HG02763 (cell line): ENCODE data around the gene FBXL20.
"Not testable (repeated sequence)": the region's sequence is repeated elsewhere in the genome, so short reads cannot be mapped to it uniquely, and the experiment has no call there.

Source experiments
- ATAC-seq: cut with Tn5 transposase; IDR thresholded peaks from one replicate; pipeline ENCODE4 v1.9.1; 2021; ENCODE audit warnings: mild to moderate bottlenecking, moderate library complexity; ENCODE audit not compliant: unreplicated experiment

The FBXL20 gene

DNA sequence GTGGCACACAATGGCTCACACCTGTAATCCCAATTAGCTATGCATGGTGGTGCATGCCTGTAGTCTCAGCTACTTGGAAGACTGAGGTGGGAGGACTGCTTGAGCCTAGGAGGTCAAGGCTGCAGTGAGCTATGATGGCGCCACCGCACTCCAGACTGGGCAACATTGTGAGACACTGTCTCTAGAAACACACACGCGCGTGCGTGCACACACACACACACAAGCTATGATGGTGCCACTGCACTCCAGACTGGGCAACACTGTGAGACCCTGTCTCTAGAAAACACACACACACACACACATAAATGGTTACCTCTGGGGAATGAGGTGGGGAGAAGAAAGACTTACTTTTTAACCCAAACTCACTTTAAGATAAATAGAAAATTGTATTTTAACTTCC is 16.4 kb downstream of the FBXL20 start:
- ATAC-seq = no peak

DNA sequence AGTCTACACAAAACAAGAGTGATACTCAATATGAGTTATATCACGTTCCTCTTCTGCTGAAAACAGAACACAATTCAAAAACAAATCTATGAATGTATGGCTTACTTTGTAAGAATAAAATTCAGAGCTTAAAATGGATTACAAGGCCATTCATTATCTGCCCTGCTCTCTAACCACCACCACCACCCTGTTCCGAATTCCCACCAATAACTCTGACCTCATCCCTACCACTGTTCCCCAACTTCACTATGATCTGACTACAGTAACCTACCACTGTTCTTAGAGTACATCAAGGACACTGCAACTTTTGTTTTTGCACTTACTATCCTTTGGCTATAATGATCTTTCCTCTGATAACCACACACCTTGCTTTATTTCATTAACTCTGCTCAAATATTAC is 21.3 kb downstream of the FBXL20 start:
- ATAC-seq = no peak

DNA sequence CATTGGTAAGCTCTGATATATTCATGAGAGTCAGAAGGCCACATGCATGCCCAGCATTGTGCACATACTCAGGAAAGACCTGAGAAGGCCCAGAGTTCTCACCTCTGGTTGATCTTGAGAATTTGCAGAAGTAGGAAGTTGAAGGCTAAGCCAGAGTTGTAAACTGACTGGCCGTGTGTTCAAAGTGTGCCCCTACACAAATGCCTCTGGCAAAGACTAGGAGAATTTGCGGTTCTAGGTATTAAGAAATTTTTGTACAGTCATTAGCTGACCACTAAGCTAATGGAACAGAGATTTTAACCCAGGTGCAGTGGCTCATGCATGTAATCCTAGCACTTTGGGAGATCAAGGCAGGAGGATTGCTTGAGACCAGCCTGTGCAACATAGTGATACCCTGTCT is 25.0 kb downstream of the FBXL20 start:
- ATAC-seq = no peak

DNA sequence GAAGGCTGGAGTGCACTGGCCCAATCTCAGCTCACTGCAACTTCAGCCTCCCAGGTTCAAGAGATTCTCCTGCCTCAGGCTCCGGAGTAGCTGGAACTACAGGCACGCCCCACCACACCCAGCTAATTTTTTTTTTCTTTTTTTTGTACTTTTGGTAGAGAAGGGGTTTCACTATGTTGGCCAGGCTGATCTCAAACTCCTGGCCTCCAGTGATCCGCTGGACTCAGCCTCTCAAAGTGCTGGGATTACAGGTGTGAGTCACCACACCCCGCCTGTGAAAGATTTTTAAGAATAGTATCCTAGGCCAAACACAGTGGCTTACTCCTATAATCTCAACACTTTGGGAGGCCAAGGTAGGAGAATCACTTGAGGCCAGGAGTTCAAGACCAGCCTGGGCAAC is 33.6 kb downstream of the FBXL20 start:
- ATAC-seq = not testable (repeated sequence)

DNA sequence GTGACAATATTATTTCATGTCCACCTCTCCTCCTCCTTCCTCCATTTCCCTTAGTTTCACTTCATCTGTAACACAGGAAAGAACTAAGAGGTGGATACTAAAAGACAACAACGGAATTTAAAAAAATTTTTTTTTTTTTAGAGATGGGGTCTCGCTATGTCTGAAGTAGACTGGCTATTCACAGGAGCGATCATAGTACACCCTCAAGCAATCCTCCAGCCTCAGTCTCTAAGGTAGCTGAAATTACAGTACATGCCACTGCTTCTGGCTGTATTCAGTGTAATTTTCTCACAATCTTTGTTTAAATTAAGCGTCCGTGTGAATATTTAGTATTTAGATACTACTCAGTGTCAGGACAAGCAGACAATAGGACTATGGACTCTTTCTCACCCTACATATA is 35.6 kb downstream of the FBXL20 start:
- no peak for ATAC-seq

DNA sequence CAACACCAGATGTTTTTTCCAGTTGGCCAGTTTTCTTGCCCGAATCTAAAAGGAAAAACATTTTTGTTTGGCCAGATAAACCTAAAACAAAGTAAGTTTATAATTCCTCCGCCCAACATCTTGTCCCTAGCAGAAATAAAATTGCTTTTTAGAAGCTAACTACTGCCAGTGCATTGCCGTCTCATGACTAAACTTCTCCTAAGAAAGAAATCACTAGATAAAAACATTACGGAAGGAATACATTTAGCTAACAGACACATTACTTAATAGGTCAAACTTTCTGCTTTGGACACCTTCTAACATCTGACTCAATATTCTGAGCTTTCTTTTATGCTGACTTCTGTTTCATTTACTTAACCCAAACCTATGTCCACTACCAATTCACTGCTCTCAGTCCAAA is 36.2 kb downstream of the FBXL20 start:
- ATAC-seq = no peak

DNA sequence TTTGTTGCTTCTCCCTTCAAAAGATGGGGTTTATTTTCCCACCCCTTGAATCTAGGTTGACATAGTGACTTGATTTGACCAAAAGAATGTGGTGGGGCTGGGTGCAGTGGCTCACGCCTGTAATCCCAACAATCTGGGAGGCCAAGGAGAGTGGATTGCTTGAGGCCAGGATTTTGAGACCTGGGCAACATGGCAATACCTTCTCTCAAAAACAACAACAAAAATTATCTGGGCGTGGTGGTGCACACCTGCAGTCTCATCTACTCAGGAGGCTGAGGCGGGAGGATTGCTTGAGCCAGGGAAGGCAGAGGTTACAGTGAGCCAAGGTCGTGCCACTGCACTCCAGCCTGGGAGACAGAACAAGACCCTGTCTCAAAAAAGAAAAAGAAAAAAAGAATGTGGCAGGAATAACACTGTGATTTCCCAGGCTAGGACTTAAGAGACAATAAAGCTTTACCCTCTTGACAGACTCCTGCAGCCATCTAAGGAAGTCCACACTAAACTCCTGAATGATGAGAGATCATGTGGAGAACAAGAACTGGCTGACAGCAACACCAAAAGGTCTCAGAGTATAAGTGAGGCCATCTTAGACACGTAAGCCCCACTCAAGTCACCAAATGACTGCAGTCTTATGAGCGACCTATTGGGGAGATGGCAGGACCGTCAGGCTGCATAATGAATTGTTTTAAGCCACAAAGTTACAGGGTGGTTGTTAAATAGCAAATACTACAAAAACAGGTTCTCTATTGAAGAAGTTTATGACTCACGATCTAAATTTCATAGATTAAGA is 37.0 kb downstream of the FBXL20 start:
- no peak for ATAC-seq

DNA sequence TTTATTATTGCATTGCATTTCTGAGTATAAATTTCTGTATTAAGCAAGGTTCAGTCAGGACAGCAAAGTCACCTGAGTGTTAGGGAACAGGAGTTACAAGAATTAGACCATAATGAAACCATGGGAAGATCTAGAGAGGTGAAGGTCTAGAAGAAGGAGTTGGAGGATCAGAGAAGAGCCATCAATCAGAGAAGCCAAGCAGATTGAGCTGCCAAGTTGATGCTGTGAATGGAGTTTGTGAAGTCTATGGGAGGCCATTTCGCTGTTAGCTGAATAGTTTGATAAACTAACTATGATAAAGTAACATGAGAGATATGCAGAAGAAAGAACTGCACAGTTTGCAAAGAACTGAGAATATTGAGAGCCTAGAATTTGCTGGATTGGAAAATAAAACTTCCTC is 40.4 kb downstream of the FBXL20 start:
- no peak for ATAC-seq

DNA sequence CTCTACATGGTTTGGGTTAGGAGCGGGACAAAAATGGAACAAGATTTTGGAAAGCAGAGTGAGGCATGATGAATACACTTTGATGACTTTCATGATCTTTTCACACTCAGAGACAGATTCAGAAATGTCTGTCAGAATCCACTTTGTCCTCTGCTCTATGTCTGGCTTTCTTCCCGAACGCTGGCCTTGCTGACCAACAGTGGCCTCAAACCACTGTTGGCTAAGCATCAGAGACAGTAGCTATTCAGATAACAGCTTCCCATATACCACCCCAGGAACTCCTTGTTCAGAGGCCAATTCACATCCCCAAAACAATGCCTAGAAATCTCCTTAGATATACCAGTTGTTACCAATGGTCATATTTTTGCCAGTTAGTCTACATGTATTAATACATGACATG is 40.9 kb downstream of the FBXL20 start:
- ATAC-seq = no peak

DNA sequence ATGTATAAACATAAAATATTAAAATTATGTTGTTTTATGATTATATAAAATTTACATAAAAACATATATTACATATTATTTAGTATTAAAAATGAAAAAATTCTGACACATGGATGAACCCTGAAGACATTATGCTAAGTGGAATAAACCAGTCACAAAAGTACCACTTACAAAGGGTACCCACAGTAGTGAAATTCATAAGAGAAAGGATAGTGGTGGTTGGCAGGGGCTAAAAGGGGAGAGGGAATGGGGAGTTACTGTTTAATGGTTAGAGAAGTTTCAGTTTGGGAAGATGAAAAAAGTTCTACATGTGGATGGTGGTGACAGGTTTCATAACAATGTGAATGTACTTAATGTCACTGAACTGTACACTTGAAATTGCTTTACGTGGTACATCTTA is 41.4 kb downstream of the FBXL20 start:
- ATAC-seq = no peak

DNA sequence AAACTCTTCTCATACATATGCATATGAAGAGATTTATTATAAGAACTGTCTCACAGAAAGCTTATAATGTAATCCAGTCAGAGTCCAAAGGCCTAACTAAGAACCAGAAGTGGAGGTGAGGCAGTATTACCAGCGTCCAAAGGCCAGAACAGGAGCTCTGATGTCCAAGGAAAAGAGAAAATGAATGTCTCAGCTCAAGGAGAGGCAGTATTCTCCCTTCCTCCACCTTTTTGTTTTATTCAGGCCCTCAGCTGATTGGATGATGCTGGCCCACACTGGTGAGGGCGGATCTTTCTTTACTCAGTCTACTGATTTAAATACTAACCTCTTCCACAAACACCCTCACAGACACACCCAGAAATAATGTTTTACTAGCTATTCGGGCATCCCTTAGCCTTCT is 43.4 kb downstream of the FBXL20 start:
- ATAC-seq = no peak

DNA sequence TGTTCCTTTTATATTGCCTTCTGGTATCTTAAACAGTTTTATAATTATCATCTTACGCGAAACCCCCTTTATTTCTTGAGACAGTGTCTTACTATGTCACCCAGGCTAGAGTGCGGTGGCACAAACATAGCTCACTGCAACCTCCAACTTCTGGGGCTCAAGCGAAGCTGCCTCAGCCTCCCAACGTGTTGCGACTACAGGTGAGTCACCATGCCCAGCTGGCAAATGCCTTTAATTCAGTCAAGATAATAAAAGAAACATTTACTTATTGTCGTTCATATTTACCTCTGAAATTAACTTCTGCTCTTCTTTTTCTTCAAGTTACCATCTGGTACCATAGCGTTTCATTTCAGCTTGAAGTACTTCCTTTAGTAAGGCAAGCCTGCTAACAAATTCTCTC is 43.9 kb downstream of the FBXL20 start:
- ATAC-seq = no peak

DNA sequence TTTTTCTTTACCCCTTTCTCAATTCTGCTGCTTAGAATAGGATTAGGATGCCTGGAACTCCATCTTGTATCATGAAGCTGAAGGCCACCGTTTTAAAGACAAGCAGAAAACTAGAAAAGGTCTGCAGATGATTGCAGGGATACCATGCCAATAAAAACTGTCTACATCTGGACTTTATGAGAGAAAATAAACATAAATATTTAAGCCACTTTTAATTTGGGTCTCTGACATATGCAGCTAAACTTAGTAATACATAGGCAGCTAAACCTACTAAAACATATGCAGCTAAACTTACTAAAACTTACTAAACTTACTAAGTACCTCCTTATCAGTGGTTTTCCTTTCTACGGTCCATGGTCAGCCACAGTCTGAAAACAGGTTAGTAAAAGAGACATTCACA is 48.4 kb downstream of the FBXL20 start:
- ATAC-seq = no peak

DNA sequence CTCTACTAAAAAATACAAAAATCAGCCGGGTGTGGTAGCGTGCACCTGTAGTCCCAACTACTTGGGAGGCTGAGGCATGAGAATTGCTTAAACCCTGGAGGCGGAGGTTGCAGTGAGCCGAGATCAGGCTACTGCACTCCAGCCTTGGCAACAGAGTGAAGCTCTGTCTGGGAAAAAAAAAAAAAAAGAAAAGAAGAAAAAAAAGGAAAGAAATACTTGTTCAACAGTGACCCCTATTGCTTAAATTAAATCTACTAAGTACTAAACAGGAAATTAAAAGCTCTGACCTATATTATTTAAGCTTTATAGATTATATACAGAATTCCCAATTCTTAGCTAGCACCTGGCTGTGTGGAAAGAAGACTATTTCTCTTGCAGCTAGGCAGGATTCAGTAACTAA is 48.9 kb downstream of the FBXL20 start:
- ATAC-seq = no peak

DNA sequence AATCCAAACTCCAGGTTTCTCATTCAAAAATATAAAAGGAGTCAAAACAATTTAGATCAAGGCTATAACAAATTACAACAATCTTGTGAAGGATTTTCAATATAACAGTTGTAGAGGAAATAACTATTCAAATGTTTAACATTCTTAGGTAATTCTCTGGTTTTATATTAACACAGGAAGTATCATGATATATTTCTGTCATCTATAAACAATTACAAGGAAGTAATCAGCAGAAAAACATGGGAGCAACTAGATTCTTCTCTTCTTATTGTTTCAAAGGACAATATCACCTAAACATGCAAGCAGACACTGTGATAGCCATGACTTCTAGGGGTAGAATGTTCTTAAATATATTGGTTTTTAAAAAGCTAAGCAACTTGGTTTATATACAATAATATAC is 49.9 kb downstream of the FBXL20 start:
- no peak for ATAC-seq

DNA sequence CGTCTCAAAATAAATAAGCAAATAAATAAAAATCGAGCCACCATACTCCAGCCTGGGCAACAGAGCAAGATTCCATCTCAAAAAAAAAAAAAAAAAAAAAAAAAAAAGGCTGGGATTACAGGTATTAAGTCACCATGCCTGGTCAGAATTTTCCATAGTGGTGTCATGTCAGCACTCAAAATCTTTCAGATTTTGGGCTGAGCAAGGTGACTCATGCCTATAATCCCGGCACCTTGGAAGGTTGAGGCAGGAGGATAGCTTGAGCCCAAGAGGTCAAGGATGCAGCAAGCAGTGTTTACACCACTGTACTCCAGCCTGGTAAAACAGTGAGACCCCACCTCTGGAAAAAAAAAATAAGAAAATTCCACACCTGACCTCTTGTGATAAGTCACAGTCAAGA is 52.2 kb downstream of the FBXL20 start:
- no peak for ATAC-seq

DNA sequence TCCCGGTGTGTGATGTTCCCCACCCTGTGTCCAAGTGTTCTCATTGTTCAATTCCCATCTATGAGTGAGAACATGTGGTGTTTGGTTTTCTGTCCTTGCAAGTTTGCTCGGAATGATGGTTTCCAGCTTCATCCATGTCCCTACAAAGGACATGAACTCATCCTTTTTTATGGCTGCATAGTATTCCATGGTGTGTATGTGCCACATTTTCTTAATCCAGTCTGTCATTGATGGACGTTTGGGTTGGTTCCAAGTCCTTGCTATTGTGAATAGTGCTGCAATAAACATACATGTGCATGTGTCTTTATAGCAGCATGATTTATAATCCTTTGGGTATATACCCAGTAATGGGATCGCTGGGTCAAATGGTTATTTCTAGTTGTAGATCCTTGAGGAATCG is 54.6 kb downstream of the FBXL20 start:
- not testable (repeated sequence) for ATAC-seq

DNA sequence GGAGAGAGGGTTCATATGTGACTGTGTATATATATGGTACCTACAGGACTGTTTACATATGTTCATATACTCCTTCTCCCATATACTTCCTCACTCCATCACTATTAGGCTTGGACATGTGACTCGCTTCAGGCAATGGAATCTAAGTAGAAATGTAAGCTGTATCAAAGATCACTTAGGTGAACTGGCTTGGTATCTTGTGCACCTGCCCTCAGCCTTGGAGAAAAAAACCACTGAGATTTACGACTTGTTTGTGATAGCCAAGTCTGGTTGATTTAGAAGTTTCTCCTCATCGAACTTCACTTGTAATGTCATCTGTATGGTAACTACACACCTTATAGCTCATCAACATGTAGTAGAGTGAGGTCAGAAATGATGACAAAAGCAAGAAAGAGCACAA is 59.9 kb downstream of the FBXL20 start:
- no peak for ATAC-seq

DNA sequence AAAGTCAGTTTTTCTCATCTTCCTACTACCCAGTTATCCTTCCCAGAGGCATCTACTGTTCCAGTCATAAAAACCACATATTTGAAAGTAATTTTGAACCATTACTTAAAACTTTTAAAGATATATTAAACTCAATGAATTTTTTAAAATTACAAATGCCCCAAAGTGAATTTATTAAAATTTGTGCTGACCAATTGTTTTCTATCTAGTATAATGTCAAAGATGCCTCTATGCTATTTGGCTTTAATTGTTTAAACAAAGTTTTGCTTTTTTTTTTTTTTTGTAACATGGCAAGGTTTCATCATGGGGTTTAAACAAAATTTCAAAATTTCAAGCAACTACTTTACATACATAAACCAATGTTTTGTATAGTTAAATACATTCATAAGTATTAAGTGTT is 60.7 kb downstream of the FBXL20 start:
- no peak for ATAC-seq

DNA sequence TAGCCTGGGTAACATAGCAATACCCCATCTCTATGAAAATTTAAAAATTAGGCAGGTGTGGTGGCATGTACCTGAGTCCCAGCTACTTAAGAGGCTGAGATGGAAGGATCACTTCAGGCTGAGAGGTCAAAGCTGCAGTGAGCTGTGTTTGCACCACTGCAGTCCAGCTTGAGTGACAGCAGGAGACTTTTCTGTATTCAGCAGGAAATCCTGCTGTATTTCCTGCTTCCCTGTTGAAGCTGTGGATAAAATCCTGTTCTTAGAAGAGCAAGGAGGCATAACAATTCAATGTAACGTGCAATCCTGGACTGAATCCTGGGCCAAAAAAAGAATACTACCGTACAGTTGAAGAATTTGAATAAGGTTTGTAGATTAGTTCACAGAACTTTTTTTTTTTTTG is 62.2 kb downstream of the FBXL20 start:
- no peak for ATAC-seq

DNA sequence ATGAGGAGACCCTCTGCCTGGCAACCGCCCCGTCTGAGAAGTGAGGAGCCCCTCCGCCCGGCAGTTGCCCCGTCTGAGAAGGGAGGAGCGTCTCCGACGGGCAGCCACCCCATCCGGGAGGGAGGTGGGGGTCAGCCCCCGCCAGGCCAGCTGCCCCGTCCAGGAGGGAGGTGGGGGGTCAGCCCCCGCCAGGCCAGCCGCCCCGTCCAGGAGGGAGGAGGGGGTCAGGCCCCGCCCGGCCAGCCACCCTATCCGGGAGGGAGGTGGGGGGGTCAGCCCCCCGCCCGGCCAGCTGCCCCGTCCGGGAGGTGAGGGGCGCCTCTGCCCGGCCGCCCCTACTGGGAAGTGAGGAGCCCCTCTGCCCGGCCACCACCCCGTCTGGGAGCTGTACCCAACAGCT is 63.8 kb downstream of the FBXL20 start:
- ATAC-seq = not testable (repeated sequence)

DNA sequence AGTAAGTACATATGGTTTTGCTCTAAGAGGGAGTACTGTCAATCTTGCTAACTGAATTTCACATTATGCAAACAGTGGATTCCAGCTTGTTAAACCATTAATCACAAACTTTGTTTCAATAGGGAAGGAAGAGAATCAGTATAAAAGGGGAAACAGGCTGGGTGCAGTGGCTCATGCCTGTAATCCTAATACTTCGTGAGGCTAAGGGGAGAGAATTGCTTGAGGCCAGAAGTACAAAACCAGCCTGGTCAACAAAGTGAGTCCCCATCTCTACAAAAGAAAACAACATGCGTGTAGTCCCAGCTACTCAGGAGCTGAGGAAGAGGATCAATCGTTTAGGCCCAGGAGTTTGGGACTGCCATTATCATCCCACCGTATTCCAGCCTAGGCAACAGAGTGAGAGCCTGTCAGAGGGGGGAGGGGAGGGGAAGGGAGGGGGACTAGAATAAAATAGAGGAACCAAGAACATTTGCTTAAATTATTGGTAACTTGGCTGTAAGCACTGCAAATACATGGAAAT is 65.7 kb downstream of the FBXL20 start:
- ATAC-seq = no peak
